Subcutaneous abdominal adipose tissue (tissue), 5 donors: ENCODE measurements around the gene PKP1.

ENCODE experiments used
- H3K27ac ChIP-seq: one replicate; pipeline ENCODE4 v1.7.0; 2013; ENCODE audit warnings: low read depth, mild to moderate bottlenecking, inconsistent platforms, low read length, moderate library complexity
- H3K27me3 ChIP-seq, 5 donors: one replicate each; pipeline ENCODE4 v1.7.0; 2013; ENCODE audit warnings: low read length in 5 of 5, inconsistent platforms in 1 of 5; ENCODE audit not compliant: control insufficient read depth in 5 of 5, insufficient read depth in 4 of 5
- H3K36me3 ChIP-seq, 5 donors: one replicate each; pipeline ENCODE4 v1.7.0; 2013; ENCODE audit warnings: low read length in 5 of 5; ENCODE audit not compliant: control insufficient read depth in 5 of 5, insufficient read depth in 5 of 5
- H3K4me1 ChIP-seq, 5 donors: one replicate each; pipeline ENCODE4 v1.7.0; 2013; ENCODE audit warnings: low read length in 5 of 5, mild to moderate bottlenecking in 3 of 5, moderate library complexity in 1 of 5; ENCODE audit not compliant: control insufficient read depth in 5 of 5, insufficient read depth in 5 of 5
- H3K4me3 ChIP-seq, 5 donors: one replicate each; pipeline ENCODE4 v1.7.0; 2013; ENCODE audit warnings: low read length in 5 of 5, low read depth in 1 of 5
- H3K9ac ChIP-seq, 5 donors: one replicate each; pipeline ENCODE4 v1.7.0; 2013; ENCODE audit warnings: low read length in 5 of 5, mild to moderate bottlenecking in 4 of 5, moderate library complexity in 3 of 5
- H3K9me3 ChIP-seq, 5 donors: one replicate each; pipeline ENCODE4 v1.7.0; 2013; ENCODE audit warnings: low read length in 5 of 5; ENCODE audit not compliant: control insufficient read depth in 5 of 5
- donor health status: healthy.
- donor health status: healthy.
- donor health status: healthy.
- donor health status: healthy.
- donor health status: healthy.

The PKP1 gene

DNA sequence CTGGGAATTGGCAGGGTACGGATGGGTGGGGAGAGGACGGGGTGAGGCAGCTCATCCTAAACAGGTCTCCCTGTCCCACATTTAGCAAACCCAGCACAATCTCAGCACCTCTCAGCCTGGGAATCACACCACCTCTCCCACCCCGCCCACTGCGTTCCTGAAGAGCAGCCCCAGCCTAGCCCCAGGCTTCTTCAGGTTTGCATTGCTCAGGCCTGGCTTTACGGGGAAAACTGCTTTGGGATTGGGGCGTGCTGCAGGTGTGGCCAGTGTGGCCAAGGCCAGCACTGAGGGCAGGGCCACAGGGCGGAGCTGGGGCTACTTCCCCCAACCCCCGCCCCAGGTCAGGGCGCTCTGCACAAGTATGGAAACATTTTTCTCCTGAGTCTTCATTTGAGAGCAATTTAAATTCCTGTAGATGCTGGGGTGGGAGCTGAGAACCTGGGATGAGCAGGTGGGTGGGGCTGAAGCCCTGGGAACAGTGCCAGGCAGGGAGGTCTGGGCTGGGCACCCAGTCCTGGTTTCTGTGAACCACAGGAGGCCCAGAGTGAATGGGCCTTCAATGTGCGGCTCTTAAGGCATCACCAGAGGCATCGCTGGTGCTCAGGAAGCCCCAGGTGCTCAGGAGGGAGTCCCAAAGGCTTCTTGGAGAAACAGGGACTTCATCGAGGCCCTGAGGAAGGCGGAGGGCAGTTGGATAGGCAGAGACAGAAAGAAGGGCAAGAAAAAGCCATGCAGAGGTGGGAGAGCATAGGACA is 70.1 kb downstream of the PKP1 start:
- H3K4me1 ChIP-seq = peaks cover 0 to 14% (median 0%) of the 10 kb centered on the region in 5 donors
- H3K4me3 ChIP-seq = no peak overlapping the region
- H3K27ac ChIP-seq = no peak overlapping the region
- H3K9ac ChIP-seq = no peak overlapping the region
- peaks cover 0 to 14% (median 4%) of the 10 kb centered on the region in 5 donors for H3K27me3 ChIP-seq
- H3K9me3 ChIP-seq = no peaks in the 10 kb centered on the region
- no peaks in the 10 kb centered on the region for H3K36me3 ChIP-seq

DNA sequence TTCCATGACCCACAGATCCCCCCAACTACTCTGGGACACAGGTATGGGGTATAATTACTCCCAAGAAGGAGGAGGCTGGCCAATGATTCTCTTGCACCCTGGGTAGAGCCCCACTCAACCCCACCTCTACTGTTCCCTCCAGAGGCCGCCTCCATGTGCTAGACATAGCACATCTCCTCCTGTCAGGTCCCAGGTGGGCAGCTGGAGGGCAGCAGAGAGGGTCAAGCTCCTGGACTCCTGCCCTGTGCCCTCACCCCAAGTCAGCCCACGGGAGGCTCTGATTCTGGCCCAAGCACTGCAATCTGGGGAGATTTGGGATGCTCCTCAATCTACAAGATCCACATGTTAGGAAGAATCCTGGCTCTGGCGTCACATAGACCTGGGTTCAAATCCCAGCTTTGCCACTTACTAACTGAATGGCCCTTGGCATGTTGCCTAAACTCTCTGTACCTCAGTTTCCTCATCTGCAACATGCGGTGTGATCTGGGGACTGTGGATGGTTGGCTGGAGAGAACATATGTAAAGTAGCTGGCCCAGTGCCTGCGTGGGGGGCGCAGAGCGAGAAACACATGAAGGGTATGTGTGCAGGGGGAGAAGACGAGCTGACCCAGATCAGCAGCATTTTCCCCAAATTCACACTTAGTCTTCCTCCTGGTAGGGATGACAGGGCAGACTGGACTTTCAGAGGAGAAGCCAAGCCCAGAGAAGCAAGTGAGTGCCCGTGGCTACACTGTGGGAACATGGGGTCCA is 71.0 kb downstream of the PKP1 start:
- no peak overlapping the region for H3K27ac ChIP-seq
- peaks cover 0 to 14% (median 4%) of the 10 kb centered on the region in 5 donors for H3K27me3 ChIP-seq
- H3K36me3 ChIP-seq = no peaks in the 10 kb centered on the region
- no peak overlapping the region for H3K4me3 ChIP-seq
- no peak overlapping the region for H3K9ac ChIP-seq
- no peaks in the 10 kb centered on the region for H3K9me3 ChIP-seq
- H3K4me1 ChIP-seq = peaks cover 0 to 15% (median 0%) of the 10 kb centered on the region in 5 donors

DNA sequence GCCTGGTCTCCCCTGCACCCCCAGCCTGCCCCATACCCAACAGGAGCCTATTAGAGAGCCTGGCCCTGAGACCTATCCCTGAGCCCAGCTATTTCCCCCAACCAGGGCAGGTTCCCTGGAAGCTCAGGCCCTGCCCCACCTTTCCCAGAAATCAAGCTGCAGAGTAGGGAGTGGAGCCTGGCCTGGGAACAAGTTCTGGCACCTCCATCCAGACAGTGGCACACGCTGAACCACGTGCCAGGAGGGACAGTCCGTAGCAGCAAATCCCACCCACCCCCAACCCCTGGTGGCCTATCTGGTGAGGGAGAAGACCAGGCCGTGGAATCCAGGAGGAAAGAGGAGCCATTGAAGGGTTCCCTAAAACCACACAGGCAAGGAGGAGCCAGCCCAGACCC is 71.6 kb downstream of the PKP1 start:
- no peak overlapping the region for H3K27ac ChIP-seq
- no peak overlapping the region for H3K9ac ChIP-seq
- peaks cover 0 to 14% (median 4%) of the 10 kb centered on the region in 5 donors for H3K27me3 ChIP-seq
- peaks cover 0 to 16% (median 0%) of the 10 kb centered on the region in 5 donors for H3K4me1 ChIP-seq
- no peaks in the 10 kb centered on the region for H3K36me3 ChIP-seq
- H3K4me3 ChIP-seq = no peak overlapping the region
- H3K9me3 ChIP-seq = no peaks in the 10 kb centered on the region

DNA sequence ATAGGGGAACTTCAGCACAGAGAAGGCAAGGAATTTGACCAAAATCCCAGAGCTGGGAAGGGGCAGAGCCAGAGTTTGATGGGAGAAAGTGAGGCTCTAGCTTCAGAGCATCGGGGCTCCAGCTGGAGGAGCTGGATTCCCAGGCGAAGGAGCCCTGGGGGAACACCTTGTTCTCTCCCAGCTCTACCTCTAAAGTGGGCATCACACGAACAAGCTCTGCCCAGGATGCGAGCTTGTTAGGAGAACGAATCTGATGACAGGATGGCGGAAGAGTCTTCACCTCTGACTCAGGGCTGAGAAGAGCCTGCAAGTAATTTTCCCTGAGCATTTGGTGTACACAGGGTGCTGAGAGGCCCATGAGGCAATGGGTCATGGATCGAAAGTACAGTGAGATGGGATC is 72.2 kb downstream of the PKP1 start:
- H3K4me1 ChIP-seq = peaks cover 0 to 16% (median 0%) of the 10 kb centered on the region in 5 donors
- no peak overlapping the region for H3K4me3 ChIP-seq
- H3K27me3 ChIP-seq = peaks cover 0 to 14% (median 4%) of the 10 kb centered on the region in 5 donors
- H3K9me3 ChIP-seq = no peaks in the 10 kb centered on the region
- no peaks in the 10 kb centered on the region for H3K36me3 ChIP-seq
- H3K9ac ChIP-seq = no peak overlapping the region
- no peak overlapping the region for H3K27ac ChIP-seq

DNA sequence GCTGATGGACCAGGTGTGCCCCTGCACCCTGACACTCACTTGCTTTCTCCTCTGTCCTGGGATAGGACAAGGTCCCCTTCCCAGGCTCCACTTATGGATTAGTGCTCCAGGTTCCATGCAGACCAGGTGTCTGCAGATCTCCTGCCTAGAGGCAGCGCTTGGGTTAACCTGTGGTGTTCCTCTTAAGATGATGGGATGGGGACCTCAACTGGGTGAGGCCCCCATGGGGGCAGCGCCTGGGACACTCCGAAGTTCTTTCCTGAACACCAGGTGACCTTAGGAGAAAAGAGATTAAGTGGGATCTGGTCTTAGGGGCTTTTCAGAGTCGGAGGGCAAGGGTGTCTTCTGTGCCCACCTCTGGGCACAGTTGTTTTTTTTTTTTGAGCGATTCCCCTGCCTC is 72.9 kb downstream of the PKP1 start:
- Histone ChIP-seq H3K4me3 (no peak overlapping the region), H3K9ac (no peak overlapping the region), H3K27ac (no peak overlapping the region), H3K36me3 (no peaks in the 10 kb centered on the region), H3K4me1 (peaks cover 0 to 16% (median 0%) of the 10 kb centered on the region in 5 donors), H3K27me3 (peaks cover 0 to 14% (median 4%) of the 10 kb centered on the region in 5 donors), H3K9me3 (no peaks in the 10 kb centered on the region)

DNA sequence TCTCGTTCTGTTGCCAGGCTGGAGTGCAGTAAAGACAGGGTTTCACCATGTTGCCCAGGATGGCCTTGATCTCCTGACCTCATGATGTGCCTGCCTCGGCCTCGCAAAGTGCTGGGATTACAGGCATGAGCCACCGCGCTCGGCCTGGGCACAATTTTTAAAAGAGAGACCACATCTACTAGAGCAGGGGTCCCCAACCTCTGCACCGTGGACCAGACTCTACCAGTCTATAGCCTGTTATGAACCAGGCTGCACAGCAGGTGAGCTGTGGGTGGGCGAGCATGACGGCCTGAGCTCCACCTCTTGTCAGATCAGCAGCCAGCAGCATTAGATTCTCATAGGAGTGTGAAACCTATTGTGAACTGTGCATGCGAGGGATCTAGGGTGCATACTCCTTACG is 73.4 kb downstream of the PKP1 start:
- no peaks in the 10 kb centered on the region for H3K36me3 ChIP-seq
- H3K27me3 ChIP-seq = peaks cover 0 to 14% (median 4%) of the 10 kb centered on the region in 5 donors
- H3K4me1 ChIP-seq = peaks cover 0 to 16% (median 0%) of the 10 kb centered on the region in 5 donors
- no peak overlapping the region for H3K4me3 ChIP-seq
- no peak overlapping the region for H3K9ac ChIP-seq
- no peaks in the 10 kb centered on the region for H3K9me3 ChIP-seq
- no peak overlapping the region for H3K27ac ChIP-seq

DNA sequence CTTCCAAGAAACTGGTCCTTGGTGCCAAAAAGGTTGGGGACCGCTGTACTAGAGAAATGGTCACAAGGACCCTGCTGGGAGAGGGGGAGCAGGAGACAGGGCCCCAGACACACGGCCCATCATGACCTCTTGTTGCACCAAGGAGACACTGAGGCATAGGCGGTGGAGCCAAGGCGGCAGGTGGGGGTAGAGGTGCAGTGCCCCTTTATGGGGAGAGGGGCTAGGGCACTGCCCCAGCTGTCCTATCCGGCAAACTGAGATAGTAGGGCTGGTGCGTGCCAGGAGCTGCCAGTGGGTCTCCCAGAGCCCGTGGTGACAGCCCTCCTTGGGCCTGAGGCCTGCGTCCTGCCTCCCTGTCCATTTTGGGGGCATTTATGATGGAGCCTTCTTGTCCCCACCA is 73.9 kb downstream of the PKP1 start:
- H3K27me3 ChIP-seq = peaks cover 0 to 14% (median 4%) of the 10 kb centered on the region in 5 donors
- no peak overlapping the region for H3K9ac ChIP-seq
- no peaks in the 10 kb centered on the region for H3K36me3 ChIP-seq
- H3K4me1 ChIP-seq = peaks cover 0 to 16% (median 0%) of the 10 kb centered on the region in 5 donors
- H3K27ac ChIP-seq = no peak overlapping the region
- H3K9me3 ChIP-seq = no peaks in the 10 kb centered on the region
- no peak overlapping the region for H3K4me3 ChIP-seq

DNA sequence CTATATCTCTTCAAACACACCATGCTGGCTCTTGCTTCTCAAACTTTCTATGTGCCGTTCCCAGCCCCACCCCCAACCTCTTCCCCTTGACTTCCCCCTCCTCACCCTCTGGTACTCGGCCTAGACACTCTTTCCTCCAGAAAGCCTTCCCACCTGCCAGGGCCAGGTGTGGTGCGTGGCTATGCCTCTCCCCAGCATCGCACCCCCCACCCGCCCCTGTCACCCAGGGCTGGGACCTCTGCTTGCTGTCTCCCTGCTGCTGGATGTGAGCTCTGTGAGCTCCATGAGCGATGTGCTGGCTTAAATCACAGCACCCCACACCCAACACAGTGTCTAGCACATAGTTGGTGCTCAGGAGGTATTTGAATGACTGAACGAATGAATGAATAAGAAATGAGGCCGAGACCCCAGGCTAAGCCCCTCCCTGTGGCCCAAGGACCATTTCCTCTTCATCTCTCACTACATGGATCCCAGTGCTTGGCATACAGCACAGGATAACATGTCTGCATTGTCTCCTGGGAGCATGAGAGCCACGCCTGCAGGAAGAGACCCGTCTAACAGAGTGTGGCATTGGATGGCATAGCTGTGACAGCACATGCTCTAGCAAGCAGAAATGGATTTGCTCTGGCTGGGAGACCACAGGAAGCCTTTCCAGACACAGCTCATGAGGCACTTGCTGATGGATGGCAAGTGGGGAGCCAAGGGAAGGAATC is 74.5 kb downstream of the PKP1 start:
- Histone ChIP-seq H3K9me3 (no peaks in the 10 kb centered on the region), H3K27me3 (peaks cover 0 to 14% (median 3%) of the 10 kb centered on the region in 5 donors), H3K4me1 (peaks cover 0 to 16% (median 0%) of the 10 kb centered on the region in 5 donors), H3K4me3 (no peak overlapping the region), H3K9ac (no peak overlapping the region), H3K36me3 (no peaks in the 10 kb centered on the region), H3K27ac (no peak overlapping the region)

DNA sequence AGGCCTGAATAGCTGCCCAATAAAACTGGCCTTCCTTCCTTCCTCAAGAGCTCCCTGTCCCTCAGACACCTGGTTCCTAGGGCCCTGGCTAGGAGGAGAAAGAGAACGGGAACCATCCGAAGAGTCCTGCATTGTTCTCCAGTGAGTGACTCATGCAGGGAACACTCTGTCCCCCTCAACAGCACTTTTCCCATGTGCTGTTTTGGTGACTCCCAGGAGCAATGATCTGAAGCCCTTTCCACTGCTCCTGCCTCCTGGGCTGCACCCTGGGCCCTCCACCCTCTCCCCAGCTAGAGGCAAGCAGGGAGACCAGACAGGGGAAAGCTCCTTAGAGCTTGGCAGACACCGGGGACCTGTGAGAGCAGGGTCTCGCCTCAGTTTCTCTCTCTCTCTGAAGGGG is 75.3 kb downstream of the PKP1 start:
- Histone ChIP-seq H3K27ac (no peak overlapping the region), H3K4me1 (peaks cover 0 to 18% (median 0%) of the 10 kb centered on the region in 5 donors), H3K4me3 (no peak overlapping the region), H3K36me3 (no peaks in the 10 kb centered on the region), H3K9me3 (no peaks in the 10 kb centered on the region), H3K27me3 (peaks cover 0 to 7% (median 0%) of the 10 kb centered on the region in 5 donors), H3K9ac (no peak overlapping the region)
